GM19467 (cell line): Measurements from ENCODE around the gene NLRP10.
"Not testable (repeated sequence)": the region's sequence is repeated elsewhere in the genome, so short reads cannot be mapped to it uniquely, and the experiment has no call there.

Experiments
- ATAC-seq: cut with Tn5 transposase; IDR thresholded peaks from one replicate; pipeline ENCODE4 v1.9.1; 2021; ENCODE audit warnings: mild to moderate bottlenecking, moderate library complexity; ENCODE audit not compliant: unreplicated experiment

The NLRP10 gene

GRCh38 chr11:7965386-7965785 lies at the start of gene NLRP10:
TSS of gene NLRP10 (minus strand) at chr11:7965447. CDS start at chr11:7963495, 1,952 bp downstream.
- no peak for ATAC-seq

GRCh38 chr11:8013833-8014232 lies 48.6 kb upstream of the NLRP10 start:
- no peak for ATAC-seq

GRCh38 chr11:8011981-8012444 lies 46.8 kb upstream of the NLRP10 start:
- ATAC-seq = no peak

GRCh38 chr11:8011371-8011770 lies 46.1 kb upstream of the NLRP10 start:
- no peak for ATAC-seq

- ATAC-seq = no peak
These were observed 44.6 kb upstream of the NLRP10 start for GRCh38 chr11:8009856-8010255.

- ATAC-seq = no peak
These were observed 43.0 kb upstream of the NLRP10 start for GRCh38 chr11:8008212-8008611.

GRCh38 chr11:8006349-8006977 lies 41.2 kb upstream of the NLRP10 start:
- peak; percentile 57 for ATAC-seq

GRCh38 chr11:8005556-8005955 lies 40.3 kb upstream of the NLRP10 start:
- ATAC-seq = no peak

GRCh38 chr11:8004008-8004407 lies 38.8 kb upstream of the NLRP10 start:
- no peak for ATAC-seq

- ATAC-seq = no peak
These were observed 37.9 kb upstream of the NLRP10 start for GRCh38 chr11:8003187-8003586.

GRCh38 chr11:8002676-8003075 lies 37.4 kb upstream of the NLRP10 start:
- ATAC-seq = no peak

GRCh38 chr11:8000390-8000789 lies 35.1 kb upstream of the NLRP10 start:
- no peak for ATAC-seq

- no peak for ATAC-seq
These were observed 34.5 kb upstream of the NLRP10 start for GRCh38 chr11:7999795-8000194.

- no peak for ATAC-seq
These were observed 29.5 kb upstream of the NLRP10 start for GRCh38 chr11:7994581-7995278.

GRCh38 chr11:7987560-7987883 lies 22.3 kb upstream of the NLRP10 start:
- not testable (repeated sequence) for ATAC-seq

GRCh38 chr11:7986768-7987559 lies 21.7 kb upstream of the NLRP10 start, which contains the start of gene EIF3F:
TSS of gene EIF3F (plus strand) at chr11:7987337. CDS start at chr11:7987353, 16 bp downstream.
- ATAC-seq = peak; percentile 93

GRCh38 chr11:7983832-7984590 lies 18.8 kb upstream of the NLRP10 start:
- no peak for ATAC-seq

- peak; percentile 37 for ATAC-seq
These were observed 17.4 kb upstream of the NLRP10 start for GRCh38 chr11:7982582-7983119.

GRCh38 chr11:7981619-7982157 lies 16.4 kb upstream of the NLRP10 start:
- ATAC-seq = no peak

- ATAC-seq = no peak
These were observed 12.1 kb upstream of the NLRP10 start for GRCh38 chr11:7977232-7977917.
